Stimulated activated CD4-positive, alpha-beta T cell treated with anti-CD3 and anti-CD28 coated beads, TNF-alpha, amount 100 ng/mL, for 48 hours (primary cell): Measurements from ENCODE around the gene OR6B2.
"Not testable (repeated sequence)": the region's sequence is repeated elsewhere in the genome, so short reads cannot be mapped to it uniquely, and the experiment has no call there.

Experiments used
- DNase-seq, 3 donors: peaks; one replicate each; pipeline ENCODE4 v3.0.0-alpha.2; 2020; ENCODE audit warnings: low read depth in 3 of 3

OR6B2 gene

DNA sequence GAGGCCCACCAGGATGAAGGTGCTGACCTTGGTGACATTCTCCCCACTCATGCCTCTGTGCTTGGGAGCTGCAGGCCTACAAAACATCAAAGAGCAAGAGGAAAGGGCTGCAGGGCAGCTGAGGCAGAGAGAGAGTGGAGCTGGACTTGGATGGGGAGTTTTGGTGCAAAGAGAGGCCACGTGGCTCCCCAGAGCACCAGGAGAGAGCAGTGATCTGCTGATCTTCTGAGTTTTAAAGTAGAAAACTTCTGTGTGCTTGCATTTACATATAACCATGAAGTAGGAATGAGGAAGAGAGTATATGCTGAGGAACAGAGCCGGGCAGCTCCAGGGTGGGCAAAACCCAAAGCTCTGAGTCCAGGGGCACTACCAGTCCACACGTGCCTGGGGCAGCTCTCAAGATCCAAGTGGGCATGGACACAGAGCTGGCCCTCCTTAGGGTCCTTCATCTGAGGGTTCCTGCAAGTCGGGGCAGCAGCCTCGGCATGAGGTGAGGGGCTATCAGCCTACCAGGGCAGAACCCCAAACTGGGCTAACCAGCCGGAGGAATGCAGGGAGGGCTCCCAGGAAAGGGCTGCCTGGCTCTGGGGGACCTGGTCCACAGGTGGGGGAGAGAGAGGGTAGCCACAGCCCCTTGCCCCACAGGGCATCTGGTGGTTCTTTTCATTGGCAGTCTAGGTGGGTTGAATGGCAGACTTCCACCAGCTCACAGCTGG is at the start of gene OR6B2:
OR6B2 (minus strand) TSS at position 51 of the 716 bp plus-strand sequence; CDS start at position 51, 0 bp downstream.
- DNase-seq, result no peak

- no peak for DNase-seq
Observed at GRCh38 chr2:240078631-240079030, 48.4 kb upstream of the OR6B2 start.

DNA sequence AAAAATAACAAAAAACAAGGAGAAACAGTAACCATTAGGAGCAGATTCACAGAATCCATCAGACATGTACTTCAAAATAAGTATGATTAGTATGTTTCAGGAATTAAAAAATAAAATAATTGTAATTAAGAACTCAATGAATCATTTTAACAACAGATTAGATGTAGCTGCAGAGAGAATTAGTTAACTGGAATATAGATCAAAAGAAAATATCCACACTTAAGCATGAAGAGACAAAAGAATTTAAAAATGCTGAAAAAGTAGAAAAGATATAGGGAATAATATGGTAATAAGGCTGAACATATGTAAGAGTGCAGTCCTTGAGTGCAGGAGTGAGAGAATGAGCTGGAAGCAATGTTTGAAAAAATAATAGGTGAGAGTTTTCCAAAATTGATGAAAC is 47.2 kb upstream of the OR6B2 start:
- no peak for DNase-seq

DNA sequence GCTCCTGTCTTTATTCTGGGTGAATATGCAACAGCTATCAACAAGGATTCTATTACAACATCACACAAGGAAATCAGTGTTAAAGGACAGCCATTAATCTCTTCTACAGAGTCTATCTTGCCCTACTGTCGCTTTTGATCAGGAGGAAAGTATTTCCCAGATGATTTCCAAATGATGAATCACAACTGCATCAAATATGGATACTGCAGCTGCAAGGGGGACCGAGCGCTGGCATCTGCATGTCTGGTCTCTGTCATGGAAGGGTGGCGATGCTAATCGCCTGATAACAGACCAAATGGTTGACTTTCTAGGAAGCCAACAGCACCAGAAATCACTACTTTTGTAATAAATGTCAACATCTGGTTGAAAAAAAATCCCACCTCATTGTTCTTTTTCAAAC is 44.3 kb upstream of the OR6B2 start:
- DNase-seq, result no peak

DNA sequence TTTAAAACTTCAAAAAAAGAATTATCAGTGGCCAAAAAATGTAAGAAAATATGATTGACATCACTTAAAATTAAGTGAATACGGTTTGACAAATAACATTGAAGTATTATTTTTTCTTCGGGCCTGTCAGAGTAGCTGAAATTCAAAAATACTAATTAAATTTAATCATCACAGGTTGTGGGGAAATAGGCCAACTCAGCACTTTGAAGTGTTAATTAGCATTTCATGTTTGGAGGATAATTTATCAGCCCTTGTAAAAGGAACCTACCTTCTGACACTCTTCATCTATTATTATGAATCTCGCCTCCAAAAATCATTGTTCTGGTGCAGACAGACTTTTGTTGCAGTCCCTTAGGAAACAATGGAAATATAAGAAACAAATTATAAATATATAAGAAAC is 40.7 kb upstream of the OR6B2 start:
- no peak for DNase-seq

DNA sequence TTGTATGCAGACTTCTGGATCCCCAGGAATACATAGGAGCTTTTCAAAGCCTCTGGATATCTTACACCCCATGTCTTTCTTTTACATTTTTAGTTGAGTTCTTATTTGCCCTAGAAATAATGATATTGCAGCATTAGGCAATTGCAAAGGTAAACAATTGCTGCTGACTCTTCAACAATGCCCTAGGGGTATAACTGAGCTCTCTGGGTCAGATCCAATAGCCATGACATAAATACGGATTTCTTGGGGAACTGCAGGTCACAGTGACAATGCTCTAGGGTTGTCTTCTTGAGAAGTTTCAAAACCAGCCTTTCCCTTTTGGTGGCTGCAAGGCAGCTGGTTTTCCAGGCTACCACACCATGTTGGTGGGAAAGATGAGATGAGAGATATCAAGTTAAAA is 39.6 kb upstream of the OR6B2 start:
- no peak for DNase-seq

DNA sequence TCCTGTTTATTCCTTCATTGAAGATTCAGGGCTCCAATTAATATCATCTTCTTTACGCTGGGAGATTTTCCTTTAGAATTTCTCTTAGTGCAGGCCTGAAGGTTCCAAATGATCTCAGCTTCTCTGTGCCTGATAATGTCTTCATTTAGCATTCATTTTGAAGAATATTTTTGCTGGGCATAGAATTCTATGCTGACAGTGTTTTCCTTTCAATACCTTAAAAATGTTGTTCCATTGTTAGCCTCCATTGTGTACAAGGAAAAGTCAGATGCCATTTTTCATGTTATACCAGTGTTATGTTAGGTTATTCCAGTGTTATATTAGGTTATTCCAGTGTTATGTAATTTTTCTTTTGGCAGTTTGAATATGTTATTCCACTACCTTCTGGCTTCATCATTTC is 38.0 kb upstream of the OR6B2 start:
- DNase-seq, result no peak

- no peak for DNase-seq
Observed at GRCh38 chr2:240066489-240066888, 36.3 kb upstream of the OR6B2 start.

GRCh38 chr2:240064898-240065297 is 34.7 kb upstream of the OR6B2 start:
- no peak for DNase-seq

GRCh38 chr2:240060977-240061591 is 30.9 kb upstream of the OR6B2 start:
- peak; percentile 5 to 36 (median 10) for DNase-seq

DNA sequence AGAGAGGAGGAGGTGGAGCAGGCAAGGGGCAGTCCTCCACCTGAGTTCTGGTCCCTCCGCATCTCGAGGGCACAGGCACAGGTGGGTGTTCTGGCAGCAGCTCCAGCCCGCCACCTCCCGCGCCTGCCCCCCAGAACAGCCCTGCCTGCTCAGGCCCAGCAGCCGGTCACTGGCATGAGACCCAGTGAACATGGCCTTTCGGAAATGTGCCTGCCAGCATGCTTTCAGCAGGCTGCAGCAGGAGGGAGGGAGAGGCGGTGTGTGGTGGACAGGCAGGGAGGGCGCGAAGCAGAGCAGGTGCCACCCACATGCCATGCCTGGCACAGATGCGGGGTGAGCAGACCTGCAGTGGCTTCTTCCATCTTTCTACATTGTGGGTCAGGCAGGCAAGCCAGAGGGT is 26.4 kb upstream of the OR6B2 start:
- no peak for DNase-seq

DNA sequence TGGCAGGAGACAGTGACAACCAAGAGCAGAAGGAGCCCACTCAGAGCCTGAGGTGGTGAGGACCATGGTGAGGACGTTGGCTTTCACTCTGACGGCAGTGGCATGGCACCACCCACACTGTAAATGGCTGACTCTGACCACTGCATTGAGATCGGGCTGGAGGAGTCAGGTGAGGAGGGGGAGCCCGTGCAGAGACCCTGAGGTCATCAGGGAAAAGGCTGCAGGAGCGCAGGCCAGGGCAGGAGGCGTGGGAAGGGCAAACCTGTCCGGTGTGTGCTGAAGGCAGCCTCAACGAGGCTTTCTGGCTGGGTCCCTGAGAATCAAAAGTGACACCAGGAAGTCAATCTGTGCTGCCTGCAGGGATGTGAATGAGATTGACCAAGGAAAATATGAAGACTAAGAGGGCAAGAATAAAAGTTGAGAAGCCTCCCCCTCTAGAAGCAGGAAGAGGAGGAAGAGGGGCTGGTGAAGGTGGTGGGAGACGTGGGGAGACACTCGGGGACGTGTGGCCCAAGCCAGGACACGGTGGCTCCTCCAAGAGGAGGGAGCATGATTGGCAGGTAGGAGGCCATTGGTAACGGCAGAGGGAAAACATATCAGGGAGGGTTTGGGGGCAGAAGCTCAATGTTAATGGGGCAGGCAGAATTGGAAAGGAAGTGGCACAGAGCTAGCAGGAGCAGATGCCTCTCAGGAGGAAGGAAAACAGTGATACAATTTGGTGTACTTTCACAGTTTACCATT is 25.1 kb upstream of the OR6B2 start:
- no peak for DNase-seq

- DNase-seq, result no peak
Observed at GRCh38 chr2:240053173-240054155, 23.2 kb upstream of the OR6B2 start, which contains the start of gene OR6B3. Gene OR6B3 (minus strand): TSS chr2:240053521.

DNA sequence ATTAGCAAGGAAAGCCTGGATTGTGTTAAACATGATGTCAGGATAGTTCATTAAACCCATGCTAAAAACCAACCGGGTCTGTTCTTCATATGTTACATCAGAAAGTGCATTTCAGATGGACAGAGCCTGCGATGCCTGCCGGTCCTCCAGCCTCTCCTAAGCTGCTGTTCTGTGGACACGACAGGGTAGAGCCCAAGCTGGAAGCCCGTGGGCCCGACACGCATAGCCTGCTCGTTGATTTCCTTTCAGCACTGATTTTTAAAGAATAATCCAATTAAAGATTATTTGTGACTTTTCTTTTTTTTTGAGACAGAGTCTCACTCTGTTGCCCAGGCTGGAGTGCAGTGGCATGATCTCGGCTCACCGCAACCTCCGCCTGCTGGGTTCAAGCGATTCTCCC is 22.3 kb upstream of the OR6B2 start:
- no peak for DNase-seq

DNA sequence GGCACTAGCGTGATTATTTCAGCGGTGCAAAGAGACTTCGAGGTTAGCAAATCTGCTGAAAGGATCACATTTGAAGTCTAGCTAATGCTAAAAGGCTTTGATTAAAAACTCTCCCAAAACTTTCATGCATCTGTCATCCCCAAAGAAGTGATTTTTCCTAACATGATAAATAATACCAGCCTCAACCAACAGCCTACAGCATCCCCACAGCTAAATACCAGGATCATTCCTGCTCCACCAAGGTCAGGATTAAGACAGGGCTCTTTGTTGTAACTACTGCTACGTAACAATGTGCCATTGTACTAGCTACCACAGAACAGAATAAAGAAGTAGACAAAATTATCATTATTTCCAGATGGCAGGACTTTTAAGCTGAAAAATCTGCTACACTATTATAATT is 21.5 kb upstream of the OR6B2 start:
- no peak for DNase-seq

DNA sequence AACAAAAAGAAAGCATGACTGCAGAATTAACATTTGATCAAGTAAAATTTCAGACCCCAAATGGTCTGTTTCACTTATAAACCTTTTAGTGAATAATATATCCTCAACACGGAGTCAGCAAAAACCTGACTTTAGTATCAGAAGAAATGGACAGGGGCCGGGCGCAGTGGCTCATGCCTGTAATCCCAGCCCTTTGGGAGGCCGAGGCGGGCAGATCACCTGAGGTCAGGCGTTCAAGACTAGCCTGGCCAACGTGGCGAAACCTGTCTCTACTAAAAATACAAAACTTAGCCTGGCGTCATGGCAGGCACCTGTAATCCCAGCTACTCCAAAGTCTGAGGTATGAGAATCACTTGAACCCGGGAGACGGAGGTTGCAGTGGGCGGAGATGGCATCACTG is 20.0 kb upstream of the OR6B2 start:
- no peak for DNase-seq

- no peak for DNase-seq
Observed at GRCh38 chr2:240048237-240048636, 18.0 kb upstream of the OR6B2 start.

GRCh38 chr2:240045098-240045497 is 14.9 kb upstream of the OR6B2 start:
- no peak for DNase-seq

- not testable (repeated sequence) for DNase-seq
Observed at GRCh38 chr2:240044096-240044495, 13.9 kb upstream of the OR6B2 start.

- no peak for DNase-seq
Observed at GRCh38 chr2:240043279-240043989, 13.2 kb upstream of the OR6B2 start.

- no peak for DNase-seq
Observed at GRCh38 chr2:240042740-240043139, 12.5 kb upstream of the OR6B2 start.
